ENCODE results near the gene FOXA3. TPM values are rescaled to one million over a fixed set of nuclear protein-coding genes. Genes with fewer than 3 reads are reported as not detected.

FOXA3 gene
- polyA plus RNA-seq, 1 donor from 2014 or later: not detected

Other genes with a start within 250 kb of the FOXA3 start
- 18.5 TPM for gene EML2, start 224.9 kb upstream of the FOXA3 start, polyA plus RNA-seq
- not detected for gene GIPR, start 196.1 kb upstream of the FOXA3 start, polyA plus RNA-seq
- gene SNRPD2, start 172.4 kb upstream of the FOXA3 start, polyA plus RNA-seq: 841 TPM
- 2.7 TPM for gene QPCTL, start 171.7 kb upstream of the FOXA3 start, polyA plus RNA-seq
- 23.7 TPM for gene FBXO46, start 133.4 kb upstream of the FOXA3 start, polyA plus RNA-seq
- not detected for gene MEIOSIN, start 130.9 kb upstream of the FOXA3 start, polyA plus RNA-seq
- 0.41 TPM for gene SIX5, start 95.1 kb upstream of the FOXA3 start, polyA plus RNA-seq
- gene DMPK, start 81.8 kb upstream of the FOXA3 start, polyA plus RNA-seq: 1.6 TPM
- gene DMWD, start 71.5 kb upstream of the FOXA3 start, polyA plus RNA-seq: 16.7 TPM
- gene RSPH6A, start 49.0 kb upstream of the FOXA3 start, polyA plus RNA-seq: not detected
- 26.8 TPM for gene SYMPK, start 1.2 kb upstream of the FOXA3 start, polyA plus RNA-seq
- 10.0 TPM for gene IRF2BP1, start 21.8 kb downstream of the FOXA3 start, polyA plus RNA-seq
- gene MYPOP, start 38.3 kb downstream of the FOXA3 start, polyA plus RNA-seq: 0.70 TPM
- gene NANOS2, start 50.5 kb downstream of the FOXA3 start, polyA plus RNA-seq: not detected
- not detected for gene NOVA2, start 109.5 kb downstream of the FOXA3 start, polyA plus RNA-seq
- gene CCDC61, start 131.1 kb downstream of the FOXA3 start, polyA plus RNA-seq: 8.7 TPM
- gene PGLYRP1, start 158.7 kb downstream of the FOXA3 start, polyA plus RNA-seq: not detected
- gene IGFL4, start 176.7 kb downstream of the FOXA3 start, polyA plus RNA-seq: not detected